GM18909 (cell line): ENCODE measurements around the gene CRB2.
A peak's percentile ranks its signal among the peaks of the same experiment; 100 is the strongest.
"Not testable (repeated sequence)": the region's sequence is repeated elsewhere in the genome, so short reads cannot be mapped to it uniquely, and the experiment has no call there.

ENCODE experiments used
- ATAC-seq: cut with Tn5 transposase; IDR thresholded peaks from one replicate; pipeline ENCODE4 v1.9.1; 2021; ENCODE audit warnings: mild to moderate bottlenecking; ENCODE audit not compliant: unreplicated experiment, poor library complexity

Gene CRB2

DNA sequence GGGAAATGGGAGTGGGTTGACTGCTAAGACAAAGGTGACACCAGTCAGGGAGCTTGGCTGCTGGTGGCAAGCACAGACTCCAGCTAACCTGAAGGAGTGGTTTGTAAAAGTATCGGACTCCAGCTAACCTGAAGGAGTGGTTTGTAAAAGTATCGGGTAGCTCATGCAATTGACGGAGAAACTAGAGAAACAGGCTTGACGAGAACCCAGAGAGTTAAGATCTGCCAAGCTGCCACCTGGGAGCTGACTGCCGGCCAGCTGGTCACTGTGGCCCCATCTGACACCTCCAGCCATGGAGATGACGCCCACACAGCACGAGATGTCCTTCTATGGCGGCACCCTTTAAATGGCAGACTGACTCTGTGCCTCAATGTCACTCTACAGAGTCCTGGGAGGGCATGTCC, 28.3 kb upstream of the CRB2 start:
- ATAC-seq, result no peak

DNA sequence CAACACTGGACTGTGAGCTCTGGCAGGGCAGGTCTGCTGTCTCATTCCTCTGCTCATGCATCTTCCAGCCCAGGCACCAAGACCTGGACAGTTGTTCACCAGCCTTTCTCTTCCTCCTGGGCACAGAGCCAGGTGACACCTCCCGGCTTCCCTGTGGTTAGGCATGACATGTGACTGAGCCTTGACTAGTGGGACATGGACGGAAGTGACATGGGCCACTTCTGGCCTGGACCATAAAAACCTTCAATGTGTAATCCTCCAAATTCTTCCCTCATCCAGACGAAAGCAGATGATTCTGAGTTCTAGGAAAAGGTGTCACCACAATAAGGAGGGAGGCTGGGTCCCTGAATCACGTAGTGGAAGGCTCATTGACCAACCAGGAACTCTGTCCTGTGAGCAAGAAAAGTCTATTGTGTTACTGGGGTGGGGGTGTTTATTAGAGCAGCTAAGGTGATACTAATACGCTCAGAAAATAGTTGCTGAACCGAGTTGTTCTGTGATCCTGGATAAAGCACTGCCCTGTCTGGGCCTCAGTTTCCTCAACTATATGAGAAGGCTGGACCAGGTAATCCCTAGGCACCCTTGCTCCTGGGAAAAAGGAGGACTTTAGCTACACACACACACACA, 26.6 kb upstream of the CRB2 start:
- ATAC-seq, result no peak

DNA sequence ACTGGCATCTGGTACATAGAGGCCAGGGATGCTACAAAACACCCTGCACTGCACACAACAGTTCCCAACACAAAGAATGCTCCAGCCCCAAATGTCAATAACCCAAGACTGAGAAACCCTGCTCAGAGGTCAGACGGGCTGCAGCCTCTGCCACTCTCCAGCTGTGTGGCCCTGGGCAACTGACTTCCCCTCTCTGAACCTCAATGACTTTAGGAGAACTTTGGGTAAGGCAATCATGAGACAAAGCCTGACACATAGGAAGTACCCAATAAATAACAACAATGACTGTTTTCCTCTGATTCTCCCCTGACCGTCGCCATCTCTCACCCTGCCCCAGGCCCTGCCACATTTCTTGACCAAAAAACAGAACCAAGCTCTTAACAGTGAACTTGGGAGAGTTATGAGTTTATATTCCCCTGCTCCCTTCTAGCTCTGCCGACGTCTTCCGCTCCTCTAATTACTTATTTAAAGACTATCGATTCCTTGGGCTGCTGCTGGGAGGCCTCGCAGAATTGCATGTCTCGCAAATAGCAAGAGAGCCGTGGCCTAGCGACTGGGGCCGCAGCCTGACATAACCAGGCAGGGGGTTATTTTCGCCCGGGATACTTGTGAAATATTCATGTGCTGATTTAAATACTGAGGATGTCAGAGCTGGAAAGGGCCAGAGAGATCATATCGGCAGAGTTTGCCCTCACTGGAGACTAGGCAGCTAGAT, 24.5 kb upstream of the CRB2 start:
- no peak for ATAC-seq

DNA sequence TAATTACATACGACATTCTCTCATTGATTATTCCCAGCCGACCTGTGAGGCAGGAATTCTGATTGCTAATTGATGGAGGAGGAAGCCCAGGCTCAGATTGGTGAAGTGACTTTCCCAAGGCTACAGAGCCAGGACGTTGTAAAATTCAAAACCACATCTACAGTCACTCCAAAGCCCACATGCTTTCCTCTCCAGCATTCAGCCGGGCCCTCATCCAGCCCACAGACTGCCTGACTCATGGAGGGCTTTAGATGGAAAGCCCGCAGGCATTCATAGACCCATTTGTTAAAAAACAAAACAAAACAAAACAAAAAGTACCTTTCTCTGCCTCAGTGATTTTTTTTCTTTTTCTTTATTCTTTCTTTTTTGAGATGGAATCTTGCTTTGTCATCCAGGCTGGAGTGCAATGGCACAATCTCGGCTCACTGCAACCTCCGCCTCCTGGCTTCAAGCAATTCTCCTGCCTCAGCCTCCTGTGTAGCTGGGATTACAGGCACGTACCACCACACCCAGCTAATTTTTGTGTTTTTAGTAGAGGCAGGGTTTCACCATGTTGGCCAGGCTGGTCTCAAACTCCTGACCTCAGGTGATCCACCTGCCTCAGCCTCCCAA, 22.8 kb upstream of the CRB2 start:
- ATAC-seq, result not testable (repeated sequence)

DNA sequence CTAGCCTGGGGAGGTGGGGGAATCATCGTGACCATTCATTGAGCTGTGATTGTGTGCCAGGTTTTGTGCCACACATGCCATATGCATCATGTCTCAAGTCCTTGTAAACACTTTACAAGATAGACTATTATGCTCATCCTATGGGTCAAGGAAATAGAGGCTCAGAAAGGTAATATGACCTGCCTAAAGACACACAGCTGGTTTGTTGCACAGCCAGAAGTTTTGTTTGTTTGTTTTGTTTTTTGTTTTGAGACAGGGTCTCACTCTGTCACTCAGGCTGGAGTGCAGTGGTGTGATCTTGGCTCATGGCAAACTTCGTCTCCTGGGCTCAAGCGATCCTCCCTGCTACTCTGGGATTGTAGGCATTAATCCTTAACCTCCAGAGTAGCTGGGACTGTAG, 21.4 kb upstream of the CRB2 start:
- no peak for ATAC-seq

DNA sequence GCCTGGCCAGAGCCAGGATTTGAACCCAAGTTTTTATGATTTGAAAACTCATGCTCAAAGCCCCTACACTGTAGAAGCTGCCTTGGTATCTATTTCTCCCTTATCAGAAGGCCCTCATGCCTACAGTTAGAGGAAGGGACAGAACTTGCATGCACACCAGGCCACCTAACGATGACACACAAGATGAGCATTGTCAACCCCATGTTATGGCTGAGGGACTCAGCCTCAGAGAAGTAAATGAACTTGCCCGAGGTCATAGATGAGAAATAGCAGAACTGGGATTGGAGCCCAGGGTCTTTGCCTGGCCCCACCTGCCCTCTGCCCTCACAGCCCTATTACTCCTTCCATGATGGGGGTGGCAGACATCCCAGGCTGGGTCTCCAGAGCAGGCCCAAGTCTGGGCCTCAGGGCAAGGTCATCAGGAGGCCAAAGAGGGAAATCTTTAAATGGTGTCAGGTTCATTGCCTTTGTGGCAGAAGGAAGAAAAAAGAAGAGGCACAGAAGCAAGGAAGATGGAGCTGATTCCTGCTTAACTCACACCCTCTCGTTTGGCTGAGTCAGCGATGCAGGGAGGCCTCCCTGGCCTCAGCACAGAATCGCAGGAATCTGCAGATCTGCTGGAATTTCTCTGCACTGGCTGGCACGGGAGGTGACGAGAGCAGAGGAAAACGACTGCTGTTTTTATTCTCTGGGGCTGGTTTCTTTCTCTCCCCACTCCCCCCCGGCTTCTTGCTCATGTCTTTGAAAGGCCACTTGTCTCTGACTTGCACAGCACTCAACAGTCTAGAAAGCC, 20.6 kb upstream of the CRB2 start:
- no peak for ATAC-seq

DNA sequence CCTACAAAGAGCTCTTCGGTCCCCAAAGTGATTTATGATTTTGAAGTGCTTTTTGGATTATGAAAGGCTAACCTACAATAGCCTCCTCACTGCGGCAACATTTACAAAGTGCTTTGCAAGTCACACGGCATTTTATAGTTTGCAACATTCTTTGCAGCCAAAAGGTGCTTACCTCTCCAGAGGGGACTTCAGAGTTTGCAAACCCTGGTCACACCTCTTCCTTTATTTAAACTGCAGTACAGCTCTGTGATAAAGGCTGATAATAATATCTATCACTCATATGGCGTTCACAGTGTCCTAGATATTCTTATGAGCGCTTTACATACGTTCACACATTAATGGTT, 20.0 kb upstream of the CRB2 start:
- no peak for ATAC-seq

DNA sequence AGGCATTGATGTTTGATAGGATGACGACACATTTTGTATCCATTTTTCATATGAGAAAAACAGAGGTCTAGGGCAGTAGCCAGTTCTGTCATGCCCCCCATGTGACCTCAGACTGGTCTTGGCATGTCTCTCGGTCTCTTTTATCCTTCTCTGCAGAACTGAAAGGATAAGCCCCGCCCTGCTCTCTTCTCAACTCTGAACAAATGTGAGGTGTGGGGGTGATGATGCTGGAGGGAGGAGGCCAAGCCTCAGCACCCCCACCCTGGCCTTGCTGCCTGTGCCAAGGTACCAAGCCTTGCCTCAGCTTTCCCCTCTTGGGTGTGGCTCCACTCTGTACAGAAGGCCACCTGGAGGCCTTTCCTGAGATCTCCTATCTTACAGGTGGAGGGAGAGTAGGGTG, 19.5 kb upstream of the CRB2 start:
- ATAC-seq, result no peak

DNA sequence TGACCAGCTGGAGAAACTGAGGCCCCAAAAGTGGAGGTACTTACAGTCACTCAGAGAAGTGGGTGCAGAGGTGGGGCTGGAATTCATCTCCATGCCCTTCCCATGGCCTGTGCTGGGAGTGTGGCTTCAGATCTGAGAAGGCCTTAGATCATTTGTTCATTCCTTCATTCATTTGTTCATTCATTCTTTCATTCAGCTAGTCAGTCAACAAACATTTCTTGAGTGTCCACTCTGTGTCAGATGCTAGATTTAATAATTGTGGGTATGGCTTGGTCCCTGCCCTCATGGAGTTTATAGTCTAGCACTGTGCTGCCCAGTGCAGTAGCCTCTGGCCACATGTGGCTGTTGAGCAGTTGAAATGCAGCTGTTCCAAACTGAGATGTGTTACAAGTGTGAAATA, 19.0 kb upstream of the CRB2 start:
- ATAC-seq, result no peak

DNA sequence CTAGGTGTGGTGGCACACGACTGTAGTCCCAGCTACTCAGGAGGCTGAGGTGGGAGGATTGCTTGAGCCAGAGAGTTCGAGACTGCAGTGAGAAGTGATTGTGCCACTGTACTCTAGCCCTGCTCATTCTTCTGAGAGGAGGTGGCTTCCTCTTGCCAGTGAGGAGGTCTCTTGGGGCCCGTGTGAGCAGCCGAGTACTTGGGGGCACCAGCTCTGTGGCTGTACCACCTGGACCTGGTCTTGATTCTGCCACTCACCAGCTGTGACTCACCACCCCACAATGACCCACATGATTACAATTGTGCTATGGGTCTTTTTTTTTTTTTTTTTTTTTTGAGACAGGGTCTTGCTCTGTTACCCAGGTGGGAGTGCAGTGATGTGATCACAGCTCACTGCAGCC, 18.0 kb upstream of the CRB2 start:
- ATAC-seq, result no peak

DNA sequence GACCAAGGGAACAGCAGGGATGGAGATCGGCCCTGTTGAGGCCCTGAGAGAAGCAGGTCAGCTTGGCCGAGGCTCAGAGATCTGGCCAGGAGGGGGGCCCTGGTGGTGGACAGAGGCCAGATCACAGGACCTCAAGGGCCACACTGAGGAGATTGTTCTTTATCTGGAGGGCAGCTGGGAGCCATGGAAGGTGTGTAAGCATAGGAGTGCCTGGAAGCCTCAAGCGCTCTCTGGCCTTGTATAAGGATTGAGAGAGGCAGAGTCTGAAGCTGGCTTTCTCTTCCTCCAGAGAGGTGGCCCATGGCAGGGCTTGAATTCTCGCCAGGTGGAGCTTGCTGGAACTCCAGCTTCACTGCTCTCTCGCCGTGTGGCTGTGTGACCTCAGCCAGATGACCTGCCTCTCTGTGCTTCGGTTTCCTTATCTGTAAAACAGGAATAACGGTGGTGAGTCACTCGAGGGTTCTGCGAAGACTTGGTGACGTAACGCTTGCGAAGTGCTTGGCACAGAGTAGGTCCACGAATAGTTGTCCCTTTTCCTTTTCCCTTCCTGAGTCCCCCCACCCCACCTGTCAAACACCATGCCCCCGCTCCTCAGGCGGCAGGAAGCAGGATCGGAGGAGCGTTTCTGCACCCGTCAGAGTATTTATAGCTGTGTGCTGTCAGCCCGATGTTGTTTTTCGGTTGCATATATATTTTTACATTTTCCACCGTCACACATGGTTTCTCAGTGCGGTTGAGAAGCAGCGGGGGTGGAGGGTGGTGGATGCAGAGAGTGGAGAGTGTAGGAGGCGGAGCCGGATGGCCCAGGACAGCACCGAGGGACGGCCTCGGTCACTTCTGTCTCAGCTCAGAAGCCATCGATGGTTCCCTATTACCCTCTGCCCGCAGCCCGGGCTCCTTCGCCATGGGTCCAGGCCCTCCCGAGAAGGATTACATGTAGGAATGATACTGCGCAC, 17.0 kb upstream of the CRB2 start:
- peak; percentile 73 for ATAC-seq

DNA sequence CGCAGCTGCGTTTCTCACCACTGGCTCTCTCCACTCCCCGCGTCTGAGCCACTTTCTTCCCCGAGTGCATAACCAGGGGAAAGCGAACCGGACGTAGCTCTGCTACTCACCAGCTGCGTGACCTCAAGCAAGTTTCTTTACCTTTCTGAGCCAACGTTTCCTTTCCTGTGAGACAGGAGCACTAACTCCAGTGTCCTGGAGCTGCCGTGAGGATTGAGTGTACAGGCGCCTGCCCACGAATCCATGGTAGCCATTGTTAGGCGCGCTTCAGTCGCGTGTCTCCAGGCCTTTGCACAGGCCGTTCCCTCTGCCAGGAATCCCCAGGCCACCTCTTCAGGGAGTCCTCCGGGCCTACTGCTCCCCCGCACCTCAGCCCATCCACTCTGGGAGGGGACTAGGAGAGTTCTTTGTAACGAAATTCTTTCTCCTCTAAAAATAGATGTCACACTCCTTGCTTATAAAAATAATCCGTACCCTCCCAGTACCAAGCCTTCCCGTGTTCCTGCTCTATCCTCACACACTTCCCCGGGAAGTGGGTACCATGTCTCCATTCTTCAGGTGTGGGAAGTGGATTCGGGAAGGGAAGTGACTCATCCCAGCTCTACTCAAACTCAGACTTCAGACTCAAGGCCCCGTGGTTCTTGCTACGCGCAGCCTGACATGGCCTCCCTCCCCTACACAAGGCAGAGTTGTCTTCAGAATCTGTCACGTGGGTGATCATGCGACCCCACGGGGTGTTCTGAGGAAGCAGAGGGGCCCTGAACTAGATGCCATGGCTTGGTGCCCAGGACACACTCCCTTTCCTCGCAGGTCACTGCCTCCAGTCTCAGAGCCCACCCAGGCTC, 16.1 kb upstream of the CRB2 start:
- ATAC-seq, result peak; percentile 44

DNA sequence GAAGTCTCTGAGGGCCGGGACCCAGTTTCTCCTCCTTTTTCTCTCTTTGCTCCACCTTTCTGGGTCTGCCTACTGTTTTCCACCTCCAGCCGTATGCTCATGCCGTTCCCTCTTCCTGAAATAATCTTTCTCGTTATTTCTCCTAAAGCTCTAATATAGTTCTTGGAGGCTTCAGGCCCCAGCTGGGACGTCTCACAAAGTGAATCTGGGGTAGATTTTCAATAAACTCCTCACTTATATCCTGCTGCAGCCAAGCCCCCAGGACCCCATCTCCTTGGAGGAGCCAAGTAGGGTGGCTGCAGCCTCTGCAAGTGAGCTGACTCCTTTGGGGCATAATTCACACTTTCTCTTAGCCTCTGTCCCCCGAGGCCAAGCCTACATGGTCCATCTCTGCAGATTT, 14.2 kb upstream of the CRB2 start:
- no peak for ATAC-seq

DNA sequence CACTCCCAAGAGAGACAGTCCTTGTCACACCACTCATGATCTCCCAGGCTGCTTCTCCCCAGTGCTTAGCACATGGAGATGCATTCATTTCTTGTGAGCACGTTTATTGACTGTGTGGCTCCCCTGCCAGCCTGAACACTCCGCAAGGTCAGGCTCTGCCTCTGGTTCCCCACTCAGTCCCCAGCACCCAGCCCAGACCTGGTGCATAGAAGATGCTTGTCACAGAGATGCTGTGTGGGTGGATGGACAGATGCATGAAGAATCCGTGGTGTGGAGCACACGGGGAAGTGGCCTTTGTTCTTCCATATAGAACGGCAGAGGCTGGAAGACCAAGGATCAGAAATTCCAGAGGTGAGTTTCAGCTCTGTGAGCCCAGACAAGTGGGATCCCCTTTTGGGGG, 13.8 kb upstream of the CRB2 start:
- ATAC-seq, result no peak

DNA sequence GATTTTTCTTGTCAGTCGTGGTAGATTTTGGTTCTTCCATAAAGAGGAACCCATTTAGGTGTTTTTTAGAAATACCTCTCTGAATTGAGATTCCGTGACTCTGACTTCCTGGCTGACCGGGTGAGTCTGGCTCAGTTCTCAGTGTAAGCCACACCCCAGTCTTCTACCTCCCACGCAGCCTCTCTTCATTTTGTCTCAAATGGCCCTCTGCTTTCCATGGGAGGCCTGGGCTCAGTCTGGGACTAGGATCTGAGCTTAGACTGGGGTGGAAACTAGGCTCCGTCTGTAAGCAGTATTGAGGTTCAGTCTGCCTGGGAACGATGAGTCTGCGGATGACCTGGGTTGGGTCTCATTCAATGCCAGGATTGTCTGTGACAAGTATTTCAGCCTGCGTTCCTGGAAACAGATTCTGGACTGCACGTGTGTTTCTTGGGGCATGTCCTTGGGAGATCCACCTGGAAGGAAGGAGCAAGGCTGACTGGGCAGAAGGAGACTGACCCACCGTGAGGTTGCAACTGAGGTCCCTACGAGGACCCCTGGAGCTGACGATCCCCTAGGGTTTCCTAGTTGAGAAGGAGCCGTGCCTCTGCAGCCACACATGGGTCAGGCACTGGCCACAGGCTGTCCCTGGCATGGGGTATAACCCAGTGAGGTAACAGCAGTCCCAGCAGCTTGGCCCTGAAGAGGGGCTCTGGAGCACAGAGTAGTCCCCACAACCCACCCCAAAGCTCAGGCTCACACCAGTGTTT, 12.4 kb upstream of the CRB2 start:
- ATAC-seq, result peak; percentile 26

DNA sequence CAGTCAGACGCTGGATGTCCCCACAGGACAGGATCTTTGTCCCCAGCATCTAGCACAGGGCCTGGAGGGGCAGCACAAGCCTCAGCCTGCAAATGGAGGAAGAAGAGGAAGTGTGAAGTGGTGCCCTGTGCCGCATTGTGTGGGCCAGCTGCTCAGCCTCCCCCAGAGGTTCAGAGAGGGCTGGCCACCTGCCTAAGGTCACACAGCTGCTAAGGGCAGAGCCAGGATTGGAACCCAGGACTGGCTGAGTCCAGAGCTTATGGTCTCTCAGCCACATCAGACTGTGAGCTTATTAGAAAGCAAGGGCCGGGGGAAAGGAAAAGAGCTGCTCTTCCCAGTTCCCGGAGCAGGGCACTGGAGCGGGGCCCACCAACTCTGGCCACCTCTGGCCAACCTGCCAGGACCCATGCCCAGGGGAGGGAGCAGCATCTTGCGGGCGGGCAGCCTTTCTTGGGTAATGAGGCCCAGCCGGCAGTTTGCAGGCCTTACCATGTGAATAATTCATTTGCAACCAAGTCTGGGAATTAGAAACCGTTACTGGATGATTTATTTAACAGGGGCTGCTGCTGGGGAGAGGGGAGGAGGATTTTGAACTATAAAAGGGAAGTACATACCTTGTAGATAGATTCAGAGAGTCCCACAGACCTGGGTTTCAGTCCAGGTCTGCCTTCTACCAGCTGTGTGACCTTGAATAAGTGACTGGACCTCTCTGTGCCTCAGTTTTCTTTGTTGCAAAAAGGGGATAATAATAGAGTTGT, 11.6 kb upstream of the CRB2 start:
- ATAC-seq, result no peak

DNA sequence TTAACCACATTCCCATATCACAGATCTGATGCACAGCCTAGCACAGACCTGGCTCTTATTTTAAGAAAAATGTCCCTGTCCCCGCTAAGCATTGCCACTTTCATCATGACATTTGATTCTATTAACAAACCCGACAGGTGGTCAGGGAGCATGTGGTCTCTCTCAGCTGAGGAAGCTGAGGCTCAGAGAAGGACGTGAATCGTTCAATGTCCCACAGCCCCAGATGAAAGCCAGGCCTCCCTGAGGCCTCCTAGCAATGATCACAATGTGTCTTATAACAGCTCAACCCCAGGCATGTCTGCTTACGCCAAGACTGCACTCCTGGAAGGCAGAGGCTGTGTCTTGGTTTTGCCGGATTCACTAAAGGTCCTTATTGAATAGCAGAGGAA, 10.4 kb upstream of the CRB2 start:
- no peak for ATAC-seq

DNA sequence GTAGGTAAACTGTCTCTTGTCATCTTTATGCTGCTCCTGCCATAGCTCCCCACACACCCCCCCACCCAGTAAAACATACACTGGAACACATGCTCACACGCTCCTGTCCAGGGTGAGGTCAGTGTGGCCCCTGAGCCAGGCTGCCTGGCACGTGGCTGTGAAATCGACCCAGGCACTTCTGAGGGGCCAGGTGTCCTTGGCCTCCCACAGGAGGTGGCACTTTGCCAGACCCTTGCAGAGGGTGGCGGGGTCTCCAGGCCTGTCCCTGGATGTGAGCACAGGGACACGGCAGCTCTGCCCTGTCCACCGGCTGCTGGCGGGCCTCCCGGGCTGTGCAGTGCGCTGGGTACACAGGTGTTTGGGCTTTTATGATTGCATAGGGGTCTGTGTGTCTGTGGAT, 10.0 kb upstream of the CRB2 start:
- ATAC-seq, result no peak
